Urothelium cell line (cell line): ENCODE results near the gene STOML1.
"Not testable (repeated sequence)": the region's sequence is repeated elsewhere in the genome, so short reads cannot be mapped to it uniquely, and the experiment has no call there.

Experiments
- DNase-seq: peaks from one replicate; pipeline ENCODE4 v3.0.0; 2011; ENCODE audit warnings: low spot score, mixed read lengths
- FAIRE-seq: peaks from 2 replicates; lab custom pipeline; 2011; peaks lifted over from hg19 to GRCh38; lab: Jason Lieb, UNC

Gene STOML1

GRCh38 chr15:73965758-73966113 lies 26.4 kb downstream of the STOML1 start:
- FAIRE-seq, result no peak

DNA sequence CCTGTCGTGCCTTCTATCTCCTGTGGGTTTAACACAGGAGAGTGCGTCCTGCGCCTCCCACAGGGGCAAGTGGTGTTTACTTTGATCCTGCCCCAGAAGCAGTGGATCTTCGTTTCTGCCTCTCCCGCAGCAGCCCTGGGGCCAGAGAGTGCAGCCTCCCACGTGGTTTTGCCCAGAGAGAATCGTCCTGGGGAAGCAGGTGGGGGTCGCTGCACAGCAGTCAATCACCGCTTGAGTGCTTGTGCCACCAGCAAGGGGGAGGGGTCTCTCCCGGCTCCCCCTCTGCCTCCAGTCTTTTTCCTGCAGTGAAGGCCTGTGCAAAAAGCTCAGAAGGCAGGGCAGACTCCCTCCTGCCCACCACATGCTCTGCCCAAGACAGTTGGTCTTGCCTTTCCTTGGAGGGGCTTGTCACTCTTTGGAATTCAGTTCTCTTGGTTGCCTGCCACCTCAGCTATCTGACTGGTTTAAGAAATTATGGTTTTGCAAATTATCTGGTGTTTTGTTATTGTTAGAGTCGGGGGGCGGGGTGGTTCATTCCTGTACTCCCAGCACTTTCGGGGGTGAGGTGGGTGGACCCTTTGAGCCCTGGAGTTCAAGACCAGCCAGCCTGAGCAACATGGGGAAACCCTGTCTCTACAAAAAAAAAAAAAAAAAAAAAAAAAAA lies 26.9 kb downstream of the STOML1 start:
- no peak for FAIRE-seq
- DNase-seq, result no peak

More at GRCh38 chr15:73965758-73966113, 26.4 kb downstream of the STOML1 start:
- no peak for DNase-seq

- FAIRE-seq (no peak), DNase-seq (peak; percentile 64)
These were observed 27.4 kb downstream of the STOML1 start for GRCh38 chr15:73964736-73965093.

GRCh38 chr15:73962433-73962832 lies 29.7 kb downstream of the STOML1 start:
- FAIRE-seq (no peak), DNase-seq (no peak)

DNA sequence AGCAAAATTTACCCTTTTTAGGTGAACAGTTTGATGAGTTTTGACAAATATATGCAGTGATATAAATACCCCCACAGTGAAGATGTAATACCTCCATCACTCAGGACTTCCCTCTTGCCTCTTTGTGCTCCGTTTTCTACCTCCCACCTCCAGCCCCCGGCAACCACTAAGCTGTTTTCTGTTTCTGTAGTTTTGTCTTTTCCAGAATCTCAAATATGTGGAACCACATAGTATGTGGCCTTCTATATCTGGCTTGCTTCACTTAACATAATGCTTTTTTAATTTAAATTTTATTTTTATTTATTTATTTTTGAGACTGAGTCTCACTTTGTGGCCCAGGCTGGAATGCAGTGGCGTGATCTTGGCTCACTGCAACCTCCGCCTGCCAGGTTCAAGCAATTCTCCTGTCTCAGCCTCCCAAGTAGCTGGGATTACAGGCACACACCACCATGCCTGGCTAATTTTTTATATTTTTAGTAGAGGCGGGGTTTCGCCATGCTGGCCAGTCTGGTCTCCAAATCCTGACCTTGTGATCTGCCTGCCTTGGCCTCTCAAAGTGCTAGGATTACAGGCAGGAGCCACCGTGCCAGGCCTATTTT lies 31.5 kb downstream of the STOML1 start:
- FAIRE-seq, DNase-seq: not testable (repeated sequence)

GRCh38 chr15:73959801-73960200 lies 32.3 kb downstream of the STOML1 start:
- FAIRE-seq (no peak), DNase-seq (no peak)

DNA sequence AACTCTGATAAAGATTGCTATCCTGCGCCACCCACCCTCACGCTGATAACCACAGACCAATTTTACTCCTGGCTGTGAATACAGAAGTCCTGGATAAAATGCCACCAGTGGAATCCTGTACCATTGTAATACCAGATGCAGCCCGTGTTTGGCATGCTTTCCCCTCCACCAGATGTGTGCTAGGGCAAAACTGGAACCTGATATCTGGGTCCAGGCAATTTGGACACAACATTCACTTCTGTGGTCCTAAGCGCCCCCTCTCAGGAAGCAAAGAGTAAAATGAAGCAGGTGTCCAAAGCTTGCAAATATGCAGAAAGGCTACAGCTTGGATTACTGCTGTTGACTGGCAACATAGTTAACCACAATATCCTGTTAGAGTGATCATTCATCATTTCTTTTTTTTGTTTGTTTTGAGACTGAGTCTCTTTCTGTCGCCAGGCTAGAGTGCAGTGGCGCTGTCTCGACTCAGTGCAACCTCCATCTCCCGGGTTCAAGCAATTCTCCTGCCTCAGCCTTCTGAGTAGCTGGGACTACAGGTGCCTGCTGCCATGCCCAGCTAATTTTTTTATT lies 33.0 kb downstream of the STOML1 start:
- FAIRE-seq (no peak), DNase-seq (peak; percentile 42)

GRCh38 chr15:73957785-73958184 lies 34.3 kb downstream of the STOML1 start:
- FAIRE-seq, result no peak
- no peak for DNase-seq

DNA sequence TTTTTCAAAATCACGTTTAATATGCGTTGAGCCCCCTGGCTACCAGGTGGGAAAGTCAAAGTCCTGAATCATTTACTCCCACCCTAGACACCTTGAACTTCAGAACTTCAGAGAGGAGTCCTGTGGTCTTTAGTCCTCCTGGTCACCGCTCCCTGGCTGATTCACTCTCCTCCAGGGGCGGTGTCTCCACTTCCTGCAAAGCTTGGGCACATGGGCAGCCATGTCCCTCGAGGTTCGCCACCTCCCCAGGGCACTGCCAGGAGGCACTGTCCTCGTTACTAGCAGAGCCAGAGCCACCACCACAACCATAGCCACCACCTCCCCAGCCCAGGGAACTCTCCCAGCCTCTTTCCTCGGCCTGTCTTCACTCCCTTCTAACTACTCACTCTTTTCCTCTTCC lies 34.8 kb downstream of the STOML1 start:
- DNase-seq, result peak; percentile 46
- FAIRE-seq, result no peak

GRCh38 chr15:73956743-73957135 lies 35.4 kb downstream of the STOML1 start:
- peak; percentile 89 for DNase-seq
- peak; percentile 90 for FAIRE-seq

GRCh38 chr15:73955861-73956742 lies 36.0 kb downstream of the STOML1 start:
- DNase-seq, result no peak
- FAIRE-seq, result no peak

- DNase-seq (no peak), FAIRE-seq (no peak)
These were observed 36.8 kb downstream of the STOML1 start for GRCh38 chr15:73955326-73955725.

DNA sequence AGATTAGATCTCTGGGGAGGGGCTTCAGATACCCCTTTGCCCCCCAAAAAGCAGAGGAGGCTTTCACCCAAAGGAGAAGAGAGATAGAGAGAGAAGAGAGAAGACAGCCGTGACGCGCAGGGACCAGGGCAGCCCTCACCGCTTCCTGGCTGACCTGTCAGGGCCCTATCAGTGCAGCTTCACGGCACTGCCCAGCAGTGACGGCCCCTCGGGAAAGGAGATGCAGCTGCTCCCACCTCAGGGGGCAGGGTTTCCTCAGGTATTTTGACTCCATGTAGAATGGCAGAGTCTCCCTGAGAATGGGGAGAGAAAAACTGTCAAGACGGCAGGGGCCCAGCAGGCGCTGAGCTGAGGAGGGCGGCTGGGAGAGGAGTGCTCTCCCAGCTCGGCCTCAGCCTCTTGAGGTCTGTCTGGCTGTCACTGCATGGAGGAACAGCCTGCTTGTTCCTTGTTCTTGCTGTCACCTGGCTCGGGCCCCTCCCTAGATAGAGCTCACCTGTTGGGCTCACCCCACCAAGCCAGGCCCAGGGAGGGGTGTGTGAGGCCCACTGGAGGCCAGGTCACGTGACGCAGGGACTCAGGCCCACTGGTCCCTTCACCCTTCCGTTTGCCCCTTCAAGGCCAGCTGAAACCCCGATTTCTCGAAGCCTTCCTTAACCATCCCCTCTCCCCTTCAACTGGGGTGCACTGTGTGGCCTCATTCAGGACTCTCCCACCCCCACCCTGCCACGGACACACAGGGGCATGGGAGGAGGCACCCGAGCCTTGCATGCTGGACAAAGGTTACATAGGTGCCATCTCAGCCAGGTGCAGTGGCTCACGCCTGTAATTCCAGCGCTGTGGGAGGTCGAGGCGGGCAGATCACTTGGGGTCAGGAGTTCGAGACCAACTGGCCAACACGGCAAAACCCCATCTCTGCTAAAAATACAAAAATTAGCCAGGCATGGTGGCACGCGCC lies 37.6 kb downstream of the STOML1 start:
- FAIRE-seq, result no peak

GRCh38 chr15:73952913-73953750 lies 39.0 kb downstream of the STOML1 start:
- DNase-seq (no peak), FAIRE-seq (no peak)

More for the DNA sequence above, 37.6 kb downstream of the STOML1 start:
- DNase-seq, result no peak

DNA sequence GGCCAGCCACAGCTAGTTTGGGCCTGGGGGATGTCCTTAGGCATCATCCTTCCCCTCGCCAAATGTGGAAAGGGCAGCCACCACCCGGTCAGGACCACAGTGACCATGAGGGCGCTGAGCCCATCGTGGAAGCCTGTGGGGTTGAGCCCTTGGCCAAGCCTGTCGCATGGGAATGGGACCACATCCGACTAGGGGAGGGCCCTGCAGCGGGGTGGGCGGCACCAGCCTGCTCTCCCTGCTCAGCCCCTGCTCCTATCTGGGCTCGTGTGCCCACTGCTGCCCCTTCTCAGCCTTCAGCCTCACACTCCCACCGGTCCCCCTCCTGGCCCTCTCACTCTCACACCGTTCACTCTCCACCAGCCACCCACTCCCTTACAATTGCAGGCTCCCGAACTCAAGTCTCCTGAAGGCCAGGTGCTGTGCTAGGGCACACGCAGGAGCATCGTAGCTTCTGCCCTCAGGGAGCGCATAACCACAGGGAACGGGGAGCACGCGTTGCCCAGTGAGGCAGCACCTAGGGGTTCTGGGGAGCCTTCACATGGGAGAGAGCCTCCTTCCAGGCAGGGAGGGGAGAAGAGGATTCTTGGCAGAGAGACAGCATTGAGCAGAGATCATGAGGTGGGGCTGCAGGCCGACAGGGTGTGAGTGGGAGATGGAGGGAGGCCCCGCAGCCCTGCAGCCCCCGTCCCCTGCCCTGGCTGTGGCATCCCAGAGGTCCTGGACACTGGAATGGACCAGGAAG lies 39.8 kb downstream of the STOML1 start:
- DNase-seq, result no peak
- no peak for FAIRE-seq

GRCh38 chr15:73951601-73952000 lies 40.5 kb downstream of the STOML1 start:
- FAIRE-seq (no peak), DNase-seq (no peak)

GRCh38 chr15:73950831-73951561 lies 41.1 kb downstream of the STOML1 start:
- FAIRE-seq (no peak), DNase-seq (peak; percentile 82)

GRCh38 chr15:73950479-73950830 lies 41.6 kb downstream of the STOML1 start:
- DNase-seq (no peak), FAIRE-seq (no peak)
